Fibroblast of skin of right quadriceps (primary cell): ENCODE data around the gene GPSM1.
A peak's percentile ranks its signal among the peaks of the same experiment; 100 is the strongest.
"Not testable (repeated sequence)": the region's sequence is repeated elsewhere in the genome, so short reads cannot be mapped to it uniquely, and the experiment has no call there.

Experiments
- DNase-seq: peaks from one replicate; pipeline ENCODE4 v3.0.0-alpha.2; 2013

Gene GPSM1

DNA sequence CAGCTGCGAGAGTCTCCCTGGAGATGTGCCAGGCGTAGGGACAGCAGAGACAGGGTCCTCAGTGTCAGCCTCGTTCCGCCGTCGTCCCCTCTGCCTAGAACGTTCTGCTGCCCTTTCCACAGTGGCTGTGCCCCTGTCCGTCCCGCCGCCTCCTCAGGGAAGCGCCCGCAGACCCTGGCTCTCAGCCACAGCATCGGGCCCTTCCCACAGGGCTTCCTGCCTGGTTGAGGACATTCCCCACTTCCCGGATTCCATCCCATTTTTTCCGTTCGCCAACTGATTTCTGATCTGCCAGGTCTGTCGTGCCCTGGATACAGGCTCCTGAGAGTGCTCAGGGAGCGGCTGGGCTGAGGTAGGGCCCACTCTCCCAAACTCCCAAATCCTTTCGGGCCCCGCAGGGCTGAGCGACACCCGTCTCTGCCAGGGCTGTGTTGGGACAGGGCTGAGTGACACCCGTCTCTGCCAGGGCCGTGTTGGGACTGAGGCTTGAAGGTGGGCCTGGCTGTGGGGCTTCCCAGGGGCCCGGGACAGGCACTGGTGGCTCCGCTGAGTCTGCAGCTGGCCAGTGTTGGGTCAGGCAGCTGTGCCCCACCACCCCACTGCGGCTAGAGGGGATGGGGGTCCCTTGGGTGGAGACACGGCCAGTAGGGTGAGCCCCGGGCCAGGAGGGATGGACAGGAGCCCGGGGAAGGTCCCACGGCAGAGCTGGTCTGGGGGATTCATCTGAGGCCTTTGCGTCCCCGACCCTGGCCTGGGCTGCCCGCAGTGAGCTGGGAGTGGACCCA lies 20.3 kb downstream of the GPSM1 start:
- no peak for DNase-seq

- no peak for DNase-seq
Observed at GRCh38 chr9:136348691-136349090, 21.4 kb downstream of the GPSM1 start.

- no peak for DNase-seq
Observed at GRCh38 chr9:136349546-136349945, 22.2 kb downstream of the GPSM1 start.

DNA sequence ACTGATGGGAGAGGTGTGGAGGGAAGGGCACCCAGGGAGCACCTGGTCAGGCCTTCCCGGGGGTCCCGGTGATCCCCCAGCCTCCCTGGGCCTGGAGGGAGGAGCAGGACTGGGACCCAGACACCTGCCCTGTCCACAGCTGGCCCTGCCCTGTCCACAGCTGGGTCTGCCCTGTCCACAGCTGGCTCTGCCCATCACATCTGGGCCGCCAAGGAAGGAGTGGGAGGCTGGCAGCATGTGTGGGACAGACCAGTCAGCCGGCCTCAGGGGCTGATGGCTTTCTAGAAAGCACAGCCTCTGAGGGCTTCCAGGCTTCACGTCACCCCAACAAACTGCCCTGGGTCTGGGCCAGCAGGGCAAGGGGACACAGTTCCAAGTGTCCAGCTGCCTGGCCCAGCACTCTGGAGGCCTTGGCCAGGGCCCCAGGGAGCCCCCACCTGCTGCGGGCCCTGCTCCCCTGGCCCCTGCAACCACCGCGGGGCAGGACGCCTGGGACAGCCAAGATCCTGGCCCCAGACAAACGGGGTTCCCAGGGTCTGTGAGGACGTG lies 24.0 kb downstream of the GPSM1 start:
- no peak for DNase-seq

DNA sequence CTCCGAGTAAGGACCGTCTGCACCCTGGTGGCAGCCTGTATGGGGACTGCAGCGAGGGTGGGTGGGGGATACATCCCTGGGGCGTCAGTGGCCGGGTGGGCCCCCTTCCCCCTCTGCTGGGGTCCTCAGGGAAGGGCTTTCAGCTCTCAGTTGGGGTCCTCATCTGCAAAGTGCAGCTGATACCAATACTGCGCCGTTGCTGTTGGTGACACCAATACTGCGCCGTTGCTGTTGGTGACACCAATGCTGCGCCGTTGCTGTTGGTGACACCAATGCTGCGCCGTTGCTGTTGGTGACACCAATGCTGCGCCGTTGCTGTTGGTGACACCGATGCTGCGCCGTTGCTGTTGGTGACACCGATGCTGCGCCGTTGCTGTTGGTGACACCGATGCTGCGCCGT lies 24.5 kb downstream of the GPSM1 start:
- not testable (repeated sequence) for DNase-seq

- no peak for DNase-seq
Observed at GRCh38 chr9:136352682-136353081, 25.3 kb downstream of the GPSM1 start.

DNA sequence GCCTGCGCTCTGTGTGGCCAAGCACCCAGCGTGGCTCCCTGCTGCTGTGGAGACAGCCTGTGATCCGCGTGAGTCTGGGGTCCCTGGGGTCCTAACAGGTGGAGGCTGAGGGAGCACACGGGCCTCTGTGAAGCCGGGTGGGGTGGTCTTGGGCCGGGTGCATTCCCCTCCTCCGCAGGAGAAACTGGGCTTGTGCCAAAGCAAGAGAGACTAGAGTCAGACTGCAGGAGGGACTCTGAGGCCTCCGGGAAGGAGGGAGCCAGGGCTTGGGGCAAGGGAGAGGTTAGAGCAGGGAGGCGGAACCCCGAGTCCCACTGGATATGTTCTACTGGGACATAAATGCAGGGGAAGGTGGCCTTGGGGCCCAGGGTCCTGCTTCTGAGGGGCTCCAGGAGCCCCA lies 25.7 kb downstream of the GPSM1 start:
- no peak for DNase-seq

- no peak for DNase-seq
Observed at GRCh38 chr9:136353757-136354488, 26.6 kb downstream of the GPSM1 start.

GRCh38 chr9:136354592-136355085 lies 27.3 kb downstream of the GPSM1 start:
- DNase-seq: no peak

DNA sequence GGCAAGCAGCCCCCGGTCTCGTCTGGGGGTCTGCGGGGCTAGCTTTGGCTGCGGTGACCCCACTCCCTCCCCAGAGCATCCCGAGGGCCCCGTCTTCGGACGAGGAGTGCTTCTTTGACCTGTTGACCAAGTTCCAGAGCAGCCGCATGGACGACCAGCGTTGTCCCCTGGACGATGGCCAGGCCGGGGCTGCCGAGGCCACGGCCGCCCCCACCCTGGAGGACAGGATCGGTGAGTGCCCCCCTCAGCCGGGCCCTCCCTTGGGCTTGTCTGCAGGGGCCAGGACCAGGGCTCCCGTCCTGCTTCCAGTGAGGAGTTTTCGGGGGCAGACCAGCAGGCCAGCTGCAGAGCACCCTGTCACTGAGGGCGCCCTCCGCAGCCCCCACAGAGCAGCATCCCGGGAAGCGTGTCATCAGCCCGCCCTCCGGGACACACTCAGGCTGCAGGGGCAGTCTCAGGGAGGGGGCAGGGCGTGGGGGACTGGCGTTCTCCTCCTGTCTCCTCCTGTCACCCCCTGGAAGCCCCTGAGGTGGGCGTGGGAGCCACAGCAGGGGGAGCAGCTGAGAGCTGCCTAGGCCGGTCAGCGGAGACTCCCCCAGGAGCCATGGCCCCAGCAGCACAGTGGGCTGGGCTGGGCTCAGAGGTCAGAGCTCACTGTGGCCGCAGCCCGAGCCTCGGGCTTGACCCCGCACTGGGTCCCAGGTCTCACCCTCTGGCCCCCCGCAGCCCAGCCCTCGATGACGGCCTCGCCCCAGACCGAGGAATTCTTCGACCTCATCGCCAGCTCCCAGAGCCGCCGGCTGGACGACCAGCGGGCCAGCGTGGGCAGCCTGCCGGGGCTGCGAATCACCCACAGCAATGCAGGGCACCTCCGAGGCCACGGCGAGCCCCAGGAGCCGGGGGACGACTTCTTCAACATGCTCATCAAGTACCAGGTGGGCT lies 28.5 kb downstream of the GPSM1 start:
- DNase-seq: no peak

DNA sequence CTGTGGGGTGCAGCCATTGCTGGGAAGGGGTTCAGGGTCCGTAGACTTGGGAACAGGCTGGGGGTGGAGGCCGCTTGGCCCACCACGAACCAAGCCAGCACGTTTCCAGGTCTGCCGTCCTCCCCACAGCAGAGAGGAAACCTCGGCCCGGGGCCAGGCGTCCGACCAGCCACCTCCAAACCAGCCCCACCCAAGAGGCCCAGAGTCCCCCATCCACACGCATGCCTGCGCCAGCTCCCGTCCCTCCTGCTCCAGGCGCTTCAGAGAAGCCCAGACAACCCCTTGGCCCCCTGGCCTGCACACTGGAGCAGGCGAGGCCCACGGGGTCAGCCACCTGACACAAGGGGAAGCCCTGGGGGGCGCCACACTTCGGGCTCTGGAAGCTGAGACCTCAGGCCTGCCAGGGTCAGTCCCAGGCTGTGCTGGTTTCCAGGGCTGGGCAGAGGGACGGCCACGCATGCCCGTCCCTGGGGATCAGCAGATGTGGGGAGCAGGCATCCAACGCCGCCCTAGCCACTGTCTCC lies 29.9 kb downstream of the GPSM1 start:
- no peak for DNase-seq

GRCh38 chr9:136358016-136358415 lies 30.7 kb downstream of the GPSM1 start:
- DNase-seq: no peak

DNA sequence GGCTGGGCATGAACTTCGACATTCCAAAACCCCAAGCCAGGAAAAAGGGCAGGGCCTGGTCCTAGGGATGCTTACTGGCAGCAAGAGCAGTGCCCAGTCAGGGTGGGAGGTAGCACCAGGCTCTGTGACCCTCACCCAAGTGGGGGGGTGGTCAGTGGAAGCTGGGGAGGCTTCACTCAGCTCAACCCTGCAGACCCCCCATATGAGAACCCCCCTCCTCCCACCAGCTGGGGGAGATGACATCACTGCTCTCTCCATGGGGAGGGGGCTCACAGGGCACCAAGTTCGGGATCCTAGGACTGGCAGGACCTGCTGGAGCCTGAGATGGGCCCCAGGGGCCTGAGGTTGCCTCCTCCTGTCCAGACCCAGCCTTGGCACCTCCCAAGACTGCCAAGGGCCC lies 31.5 kb downstream of the GPSM1 start:
- no peak for DNase-seq

- DNase-seq: no peak
Observed at GRCh38 chr9:136359774-136360718, 32.7 kb downstream of the GPSM1 start.

DNA sequence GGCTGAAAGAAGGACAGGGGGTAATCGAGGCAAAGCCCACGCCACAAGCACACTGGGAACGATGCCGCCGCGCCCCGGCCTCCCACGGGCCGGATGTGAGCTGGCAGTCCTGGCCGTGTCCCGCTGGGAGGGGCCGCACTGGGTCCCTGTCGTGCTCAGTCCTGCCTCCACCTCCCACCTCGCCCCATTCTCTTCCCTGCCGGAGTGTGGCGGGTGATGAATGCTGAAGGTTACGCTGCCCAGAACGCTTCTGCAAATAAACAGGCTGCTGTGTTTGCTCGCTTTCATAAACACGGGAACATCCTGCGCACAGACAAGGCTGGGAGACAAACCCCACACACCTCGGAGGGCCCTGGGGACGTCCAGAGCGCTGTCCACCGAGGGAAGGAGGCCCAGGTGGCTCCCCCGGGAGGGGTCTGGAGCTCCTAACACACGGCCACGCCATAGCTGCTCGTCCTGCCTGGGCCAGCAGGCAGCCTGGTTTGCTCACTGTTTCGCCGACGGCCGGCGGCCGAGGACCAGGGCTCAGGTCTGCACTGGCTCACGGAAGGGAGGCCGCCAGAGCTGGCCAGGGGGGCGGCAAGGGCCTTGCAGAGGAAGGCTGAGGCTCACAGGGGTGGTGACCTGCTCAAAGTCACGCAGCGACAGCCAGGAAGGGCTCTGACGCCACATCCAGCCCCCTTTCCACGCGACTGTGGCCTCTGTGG lies 33.9 kb downstream of the GPSM1 start:
- no peak for DNase-seq

DNA sequence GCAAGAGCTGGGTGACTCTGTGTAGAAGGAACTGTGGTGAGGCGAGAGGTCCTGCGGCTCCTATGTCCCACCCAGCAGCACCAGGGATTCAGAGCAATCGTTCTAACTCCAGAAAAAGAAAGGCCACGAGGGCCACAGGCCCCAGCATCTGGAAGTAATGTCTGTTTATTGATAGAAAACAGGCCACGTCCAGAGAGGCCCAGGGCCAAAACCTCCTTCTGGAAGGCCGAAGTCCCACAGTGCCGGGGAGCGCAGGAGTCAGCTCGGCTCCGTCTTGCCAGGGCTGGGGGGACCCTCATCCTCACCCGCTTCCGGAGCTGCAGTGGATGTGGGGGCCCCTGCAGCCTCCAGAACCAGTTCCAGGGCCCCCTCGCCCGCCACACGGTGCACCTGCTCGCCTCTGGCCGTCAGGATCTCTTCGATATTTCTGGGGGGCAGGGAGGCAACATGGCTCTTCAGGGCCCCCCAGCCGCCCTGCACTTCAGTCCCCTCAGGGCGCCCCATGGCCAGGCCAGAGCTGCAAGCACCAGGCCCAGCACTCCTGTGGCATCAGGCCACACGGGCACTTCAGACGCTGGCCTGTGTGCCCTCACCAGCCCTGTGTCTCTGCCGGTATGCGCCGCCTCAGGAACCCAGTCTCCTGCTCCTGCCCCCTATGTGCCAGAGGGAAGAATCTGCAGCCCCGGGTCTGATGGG lies 34.6 kb downstream of the GPSM1 start:
- no peak for DNase-seq

GRCh38 chr9:136362450-136362784 lies 35.1 kb downstream of the GPSM1 start:
- no peak for DNase-seq

DNA sequence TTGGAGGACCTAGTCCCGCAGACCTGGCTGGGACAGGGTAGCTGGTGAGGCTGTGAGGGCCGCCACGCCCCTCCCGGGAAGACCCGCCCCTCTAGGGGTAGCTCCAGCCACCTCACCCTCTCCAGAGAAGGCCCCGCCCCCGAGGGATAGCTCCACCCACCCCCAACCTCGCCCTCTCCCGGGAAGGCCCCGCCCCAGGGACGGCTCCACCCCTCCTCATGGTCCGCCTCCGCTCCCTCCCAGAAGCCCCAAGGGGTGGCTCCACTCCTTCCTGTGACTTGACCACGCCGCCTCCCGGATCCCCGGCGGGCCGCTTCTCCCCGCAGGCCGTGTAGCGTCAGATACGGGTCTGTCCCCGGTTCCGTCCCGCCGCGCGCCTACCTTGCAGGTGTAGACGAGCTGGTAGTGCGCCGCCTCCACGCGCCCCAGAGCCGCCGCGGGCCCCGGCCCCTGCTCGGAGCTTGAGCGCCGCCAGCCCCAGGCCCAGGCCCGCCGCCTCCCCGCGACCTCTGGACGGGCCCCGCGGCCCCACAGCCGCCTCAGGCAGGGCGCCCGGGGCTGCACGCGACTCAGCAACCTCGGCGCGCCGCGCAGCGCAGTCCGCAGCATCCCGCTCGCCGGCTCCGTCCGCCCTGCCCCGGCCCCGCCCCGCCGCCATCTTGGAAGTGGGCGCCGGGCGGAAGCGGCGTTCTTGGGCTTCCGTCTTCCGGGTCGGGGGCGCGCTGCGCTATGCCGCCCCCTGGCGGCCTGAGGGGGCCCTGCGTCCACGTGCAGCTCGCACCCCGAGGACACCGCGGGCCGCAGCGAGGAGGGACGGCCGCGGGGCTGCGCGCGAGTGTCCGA lies 36.0 kb downstream of the GPSM1 start, which contains the start of gene DNLZ:
TSS of gene DNLZ (minus strand) at position 639 of the 843 bp plus-strand sequence. CDS start at position 609, 30 bp downstream.
- peak; percentile 95 for DNase-seq
